Stimulated activated CD4-positive, alpha-beta T cell treated with anti-CD3 and anti-CD28 coated beads, Interleukin-4, amount 100 ng/mL, for 48 hours (primary cell): ENCODE results near the gene KIF3A.

Source experiments
- DNase-seq, 2 donors: peaks; one replicate each; pipeline ENCODE4 v3.0.0-alpha.2; 2020; ENCODE audit warnings: low read depth in 2 of 2

Gene KIF3A

GRCh38 chr5:132678735-132679134 lies 58.6 kb downstream of the KIF3A start:
- DNase-seq = no peak

GRCh38 chr5:132677682-132678400 lies 59.5 kb downstream of the KIF3A start:
- no peak for DNase-seq

- DNase-seq = no peak
Observed at GRCh38 chr5:132677191-132677590, 60.2 kb downstream of the KIF3A start.

- no peak for DNase-seq
Observed at GRCh38 chr5:132675936-132676689, 61.2 kb downstream of the KIF3A start.

GRCh38 chr5:132674671-132675506 lies 62.5 kb downstream of the KIF3A start:
- no peak for DNase-seq

- DNase-seq = no peak
Observed at GRCh38 chr5:132673939-132674630, 63.3 kb downstream of the KIF3A start, which contains the start of gene IL4. Gene IL4 (plus strand): TSS chr5:132673989. CDS start chr5:132674051, 62 bp downstream.

GRCh38 chr5:132673488-132673887 lies 63.9 kb downstream of the KIF3A start:
- DNase-seq = no peak

GRCh38 chr5:132671000-132671399 lies 66.3 kb downstream of the KIF3A start:
- no peak for DNase-seq

GRCh38 chr5:132669966-132670882 lies 67.1 kb downstream of the KIF3A start:
- DNase-seq = no peak

GRCh38 chr5:132669455-132669820 lies 67.9 kb downstream of the KIF3A start:
- DNase-seq = no peak

GRCh38 chr5:132668706-132669454 lies 68.5 kb downstream of the KIF3A start:
- DNase-seq = no peak

- DNase-seq = no peak
Observed at GRCh38 chr5:132667761-132668705, 69.3 kb downstream of the KIF3A start.

- no peak for DNase-seq
Observed at GRCh38 chr5:132667309-132667708, 70.0 kb downstream of the KIF3A start.

- no peak for DNase-seq
Observed at GRCh38 chr5:132666310-132667123, 70.8 kb downstream of the KIF3A start.

GRCh38 chr5:132665574-132666080 lies 71.7 kb downstream of the KIF3A start:
- DNase-seq = no peak

- DNase-seq = no peak
Observed at GRCh38 chr5:132664696-132665209, 72.6 kb downstream of the KIF3A start.
